ENCODE results near the gene BAG3.

Gene BAG3

DNA sequence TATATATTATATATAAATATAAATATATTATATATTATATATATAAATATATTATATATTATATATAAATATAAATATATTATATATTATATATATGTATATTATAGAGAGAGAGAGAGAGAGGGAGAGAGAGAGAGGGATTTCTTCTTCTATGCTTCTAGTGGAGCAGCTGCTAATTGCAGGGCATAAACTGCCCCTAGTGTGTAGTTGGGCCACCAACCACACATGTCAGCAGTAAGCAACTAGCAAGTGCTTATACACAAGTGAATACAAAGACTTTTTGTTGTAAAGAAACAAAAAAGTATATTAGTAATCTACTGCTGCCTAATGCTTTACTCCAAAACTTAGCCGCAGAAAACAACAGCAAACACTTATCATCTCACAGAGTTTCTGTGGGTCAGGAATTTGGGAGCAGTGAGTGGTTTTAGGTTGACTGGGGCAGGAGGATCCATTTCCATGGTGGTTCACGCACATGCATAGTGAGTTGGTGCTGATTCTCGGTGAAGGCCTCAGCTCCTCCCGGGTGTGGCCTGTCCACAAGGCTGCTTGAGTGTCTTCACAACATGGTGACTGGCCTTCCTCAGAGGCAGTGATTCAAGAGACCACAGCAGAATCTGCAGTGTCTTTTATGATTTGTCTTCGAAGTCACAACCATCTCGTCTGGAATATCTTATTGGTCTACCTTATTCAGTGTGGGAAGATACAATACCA is 25.5 kb upstream of the BAG3 start:
- no peak overlapping the region for H3K9ac ChIP-seq
- no peaks in the 10 kb centered on the region for H3K27me3 ChIP-seq (ENCODE audit: insufficient read depth, low read depth)
- H3K4me2 ChIP-seq, result no peak overlapping the region
- TF ChIP-seq, protein P1, sequence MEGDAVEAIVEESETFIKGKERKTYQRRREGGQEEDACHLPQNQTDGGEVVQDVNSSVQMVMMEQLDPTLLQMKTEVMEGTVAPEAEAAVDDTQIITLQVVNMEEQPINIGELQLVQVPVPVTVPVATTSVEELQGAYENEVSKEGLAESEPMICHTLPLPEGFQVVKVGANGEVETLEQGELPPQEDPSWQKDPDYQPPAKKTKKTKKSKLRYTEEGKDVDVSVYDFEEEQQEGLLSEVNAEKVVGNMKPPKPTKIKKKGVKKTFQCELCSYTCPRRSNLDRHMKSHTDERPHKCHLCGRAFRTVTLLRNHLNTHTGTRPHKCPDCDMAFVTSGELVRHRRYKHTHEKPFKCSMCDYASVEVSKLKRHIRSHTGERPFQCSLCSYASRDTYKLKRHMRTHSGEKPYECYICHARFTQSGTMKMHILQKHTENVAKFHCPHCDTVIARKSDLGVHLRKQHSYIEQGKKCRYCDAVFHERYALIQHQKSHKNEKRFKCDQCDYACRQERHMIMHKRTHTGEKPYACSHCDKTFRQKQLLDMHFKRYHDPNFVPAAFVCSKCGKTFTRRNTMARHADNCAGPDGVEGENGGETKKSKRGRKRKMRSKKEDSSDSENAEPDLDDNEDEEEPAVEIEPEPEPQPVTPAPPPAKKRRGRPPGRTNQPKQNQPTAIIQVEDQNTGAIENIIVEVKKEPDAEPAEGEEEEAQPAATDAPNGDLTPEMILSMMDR (conservative IDR thresholded peaks at IDR 0.05; ENCODE audit: low read depth, low read length), result no peak
- H4K20me1 ChIP-seq (ENCODE audit: insufficient read depth), result no peaks in the 10 kb centered on the region
- no peak overlapping the region for H3K4me3 ChIP-seq (IDR thresholded peaks at IDR 0.05; ENCODE audit: insufficient read depth, low read depth, low read length)
- no peaks in the 10 kb centered on the region for H3K79me2 ChIP-seq (ENCODE audit: insufficient read depth, low read depth)
- H3K4me1 ChIP-seq (ENCODE audit: low read depth, poor library complexity, severe bottlenecking), result no peaks in the 10 kb centered on the region
- H3K36me3 ChIP-seq (ENCODE audit: insufficient read depth), result no peaks in the 10 kb centered on the region
- no peak overlapping the region for H2AFZ ChIP-seq (ENCODE audit: low read depth)
- H3K27ac ChIP-seq, result no peak overlapping the region

GRCh38 chr10:119630300-119630699 is 20.9 kb upstream of the BAG3 start:
- no peaks in the 10 kb centered on the region for H3K4me1 ChIP-seq (ENCODE audit: low read depth, poor library complexity, severe bottlenecking)
- no peak overlapping the region for H2AFZ ChIP-seq (ENCODE audit: low read depth)
- H4K20me1 ChIP-seq (ENCODE audit: insufficient read depth), result no peaks in the 10 kb centered on the region
- H3K4me2 ChIP-seq, result no peak overlapping the region
- no peaks in the 10 kb centered on the region for H3K79me2 ChIP-seq (ENCODE audit: insufficient read depth, low read depth)
- TF ChIP-seq, protein P1 (conservative IDR thresholded peaks at IDR 0.05; ENCODE audit: low read depth, low read length), result no peak
- H3K4me3 ChIP-seq (IDR thresholded peaks at IDR 0.05; ENCODE audit: insufficient read depth, low read depth, low read length), result no peak overlapping the region
- H3K27ac ChIP-seq, result no peak overlapping the region
- no peak overlapping the region for H3K9ac ChIP-seq
- H3K27me3 ChIP-seq (ENCODE audit: insufficient read depth, low read depth), result no peaks in the 10 kb centered on the region
- no peaks in the 10 kb centered on the region for H3K36me3 ChIP-seq (ENCODE audit: insufficient read depth)

DNA sequence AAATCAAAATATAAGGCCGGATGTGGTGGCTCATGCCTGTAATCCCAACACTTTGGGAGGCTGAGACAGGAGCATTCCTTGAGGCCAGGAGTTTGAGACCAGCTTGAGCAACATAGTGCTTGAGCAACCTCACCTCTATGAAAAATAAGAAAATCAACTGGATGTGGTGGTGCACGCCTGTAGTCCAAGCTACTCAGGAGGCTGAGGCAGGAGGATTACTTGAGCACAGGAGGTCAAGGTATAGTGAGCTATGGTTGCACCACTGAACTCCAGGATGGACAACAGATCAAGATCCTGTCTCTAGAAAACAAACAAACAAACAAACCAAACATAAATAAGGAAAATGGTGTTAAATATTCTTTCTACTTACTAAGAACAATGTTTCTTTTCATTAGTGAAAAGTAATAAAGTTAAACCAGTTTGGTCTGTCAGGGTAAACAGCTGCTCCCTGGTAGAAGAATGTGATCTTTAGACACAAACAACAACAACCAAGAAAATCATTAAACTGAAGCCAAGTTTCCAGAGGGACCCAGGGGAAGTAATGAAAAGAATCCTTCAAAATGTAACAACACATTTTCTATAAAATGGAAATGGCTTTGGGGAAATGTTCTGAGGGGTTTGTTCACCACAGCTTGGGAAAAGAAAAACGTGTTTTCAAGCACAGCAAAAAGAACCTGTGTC is 17.5 kb upstream of the BAG3 start:
- TF ChIP-seq, protein P1 (conservative IDR thresholded peaks at IDR 0.05; ENCODE audit: low read depth, low read length), result no peak
- no peaks in the 10 kb centered on the region for H3K36me3 ChIP-seq (ENCODE audit: insufficient read depth)
- no peak overlapping the region for H3K4me3 ChIP-seq (IDR thresholded peaks at IDR 0.05; ENCODE audit: insufficient read depth, low read depth, low read length)
- no peak overlapping the region for H3K9ac ChIP-seq
- no peaks in the 10 kb centered on the region for H3K4me1 ChIP-seq (ENCODE audit: low read depth, poor library complexity, severe bottlenecking)
- no peak overlapping the region for H2AFZ ChIP-seq (ENCODE audit: low read depth)
- H3K27ac ChIP-seq, result no peak overlapping the region
- no peaks in the 10 kb centered on the region for H3K27me3 ChIP-seq (ENCODE audit: insufficient read depth, low read depth)
- H3K4me2 ChIP-seq, result no peak overlapping the region
- no peaks in the 10 kb centered on the region for H4K20me1 ChIP-seq (ENCODE audit: insufficient read depth)
- no peaks in the 10 kb centered on the region for H3K79me2 ChIP-seq (ENCODE audit: insufficient read depth, low read depth)

GRCh38 chr10:119634219-119634544 is 17.0 kb upstream of the BAG3 start:
- Histone ChIP-seq H3K9ac (no peak overlapping the region), H2AFZ (ENCODE audit: low read depth) (no peak overlapping the region), H3K4me3 (IDR thresholded peaks at IDR 0.05; ENCODE audit: insufficient read depth, low read depth, low read length) (no peak overlapping the region), H3K79me2 (ENCODE audit: insufficient read depth, low read depth) (no peaks in the 10 kb centered on the region), H3K27me3 (ENCODE audit: insufficient read depth, low read depth) (no peaks in the 10 kb centered on the region), H3K27ac (no peak overlapping the region), H3K4me1 (ENCODE audit: low read depth, poor library complexity, severe bottlenecking) (no peaks in the 10 kb centered on the region), H4K20me1 (ENCODE audit: insufficient read depth) (no peaks in the 10 kb centered on the region), H3K4me2 (no peak overlapping the region), H3K36me3 (ENCODE audit: insufficient read depth) (no peaks in the 10 kb centered on the region)
- TF ChIP-seq, protein P1 (conservative IDR thresholded peaks at IDR 0.05; ENCODE audit: low read depth, low read length), result no peak
